Rectal smooth muscle tissue (tissue), 1 donor: ENCODE results near the gene TIMM13.
"Not testable (repeated sequence)": the region's sequence is repeated elsewhere in the genome, so short reads cannot be mapped to it uniquely, and the experiment has no call there.

Experiments
- H3K27ac ChIP-seq: one replicate; pipeline ENCODE4 v1.7.0; 2013; ENCODE audit warnings: low read depth, low read length, inconsistent platforms
- H3K27me3 ChIP-seq: one replicate; pipeline ENCODE4 v1.7.0; 2013; ENCODE audit warnings: low read length; ENCODE audit not compliant: control insufficient read depth, insufficient read depth
- H3K36me3 ChIP-seq: one replicate; pipeline ENCODE4 v1.7.0; 2013; ENCODE audit warnings: low read length; ENCODE audit not compliant: control insufficient read depth, insufficient read depth
- H3K4me1 ChIP-seq: one replicate; pipeline ENCODE4 v1.7.0; 2013; ENCODE audit warnings: low read length; ENCODE audit not compliant: control insufficient read depth, insufficient read depth
- H3K4me3 ChIP-seq: one replicate; pipeline ENCODE4 v1.7.0; 2013; ENCODE audit warnings: low read length
- H3K9ac ChIP-seq: one replicate; pipeline ENCODE4 v1.7.0; 2013; ENCODE audit warnings: low read length

The TIMM13 gene

GRCh38 chr19:2413629-2414028 lies 13.8 kb downstream of the TIMM13 start:
- no peaks in the 10 kb centered on the region for H3K4me1 ChIP-seq
- H3K27ac ChIP-seq, result no peak overlapping the region
- H3K27me3 ChIP-seq, result no peaks in the 10 kb centered on the region
- H3K36me3 ChIP-seq, result no peaks in the 10 kb centered on the region
- no peak overlapping the region for H3K9ac ChIP-seq
- H3K4me3 ChIP-seq, result no peak overlapping the region

GRCh38 chr19:2413159-2413558 lies 14.2 kb downstream of the TIMM13 start:
- no peak overlapping the region for H3K4me3 ChIP-seq
- no peaks in the 10 kb centered on the region for H3K36me3 ChIP-seq
- no peaks in the 10 kb centered on the region for H3K27me3 ChIP-seq
- H3K4me1 ChIP-seq, result no peaks in the 10 kb centered on the region
- H3K9ac ChIP-seq, result no peak overlapping the region
- H3K27ac ChIP-seq, result no peak overlapping the region

- no peaks in the 10 kb centered on the region for H3K27me3 ChIP-seq
- no peaks in the 10 kb centered on the region for H3K4me1 ChIP-seq
- no peaks in the 10 kb centered on the region for H3K36me3 ChIP-seq
- H3K27ac ChIP-seq, result no peak overlapping the region
- H3K9ac ChIP-seq, result no peak overlapping the region
- H3K4me3 ChIP-seq, result no peak overlapping the region
Measured at GRCh38 chr19:2412449-2412848, 14.9 kb downstream of the TIMM13 start.

GRCh38 chr19:2411709-2412108 lies 15.7 kb downstream of the TIMM13 start:
- Histone ChIP-seq H3K4me1 (no peaks in the 10 kb centered on the region), H3K9ac (no peak overlapping the region)

GRCh38 chr19:2410023-2410422 lies 17.4 kb downstream of the TIMM13 start:
- Histone ChIP-seq H3K9ac (no peak overlapping the region), H3K27me3 (no peaks in the 10 kb centered on the region), H3K4me3 (no peak overlapping the region), H3K4me1 (no peaks in the 10 kb centered on the region), H3K27ac (no peak overlapping the region), H3K36me3 (no peaks in the 10 kb centered on the region)

More at GRCh38 chr19:2411709-2412108, 15.7 kb downstream of the TIMM13 start:
- Histone ChIP-seq H3K27me3 (no peaks in the 10 kb centered on the region), H3K27ac (no peak overlapping the region), H3K36me3 (no peaks in the 10 kb centered on the region), H3K4me3 (no peak overlapping the region)

- Histone ChIP-seq H3K4me3 (no peak overlapping the region), H3K4me1 (no peaks in the 10 kb centered on the region), H3K9ac (no peak overlapping the region), H3K36me3 (no peaks in the 10 kb centered on the region), H3K27ac (no peak overlapping the region), H3K27me3 (no peaks in the 10 kb centered on the region)
Measured at GRCh38 chr19:2409352-2409912, 18.0 kb downstream of the TIMM13 start.

- Histone ChIP-seq H3K9ac (no peak overlapping the region), H3K4me1 (no peaks in the 10 kb centered on the region), H3K27me3 (no peaks in the 10 kb centered on the region), H3K4me3 (no peak overlapping the region), H3K36me3 (no peaks in the 10 kb centered on the region), H3K27ac (no peak overlapping the region)
Measured at GRCh38 chr19:2408247-2408646, 19.1 kb downstream of the TIMM13 start.

GRCh38 chr19:2399582-2399981 lies 27.8 kb downstream of the TIMM13 start:
- Histone ChIP-seq H3K27ac (no peak overlapping the region), H3K4me3 (no peak overlapping the region), H3K4me1 (no peaks in the 10 kb centered on the region), H3K27me3 (peaks cover 3% of the 10 kb centered on the region), H3K9ac (no peak overlapping the region), H3K36me3 (no peaks in the 10 kb centered on the region)

GRCh38 chr19:2398735-2399305 lies 28.6 kb downstream of the TIMM13 start:
- Histone ChIP-seq H3K9ac (no peak overlapping the region), H3K27ac (no peak overlapping the region), H3K27me3 (peaks cover 3% of the 10 kb centered on the region), H3K4me1 (no peaks in the 10 kb centered on the region), H3K36me3 (no peaks in the 10 kb centered on the region), H3K4me3 (no peak overlapping the region)

GRCh38 chr19:2397173-2397572 lies 30.2 kb downstream of the TIMM13 start:
- H3K4me1 ChIP-seq, H3K4me3 ChIP-seq, H3K27me3 ChIP-seq: not testable (repeated sequence)

GRCh38 chr19:2395293-2395829 lies 32.0 kb downstream of the TIMM13 start:
- not testable (repeated sequence) for H3K27me3 ChIP-seq, H3K36me3 ChIP-seq, H3K27ac ChIP-seq, H3K4me3 ChIP-seq, H3K4me1 ChIP-seq, H3K9ac ChIP-seq

More at GRCh38 chr19:2397173-2397572, 30.2 kb downstream of the TIMM13 start:
- H3K36me3 ChIP-seq, H3K27ac ChIP-seq, H3K9ac ChIP-seq: not testable (repeated sequence)

- Histone ChIP-seq H3K4me3 (peak overlapping the region; percentile 52), H3K4me1 (no peaks in the 10 kb centered on the region), H3K9ac (no peak overlapping the region), H3K27ac (no peak overlapping the region), H3K36me3 (no peaks in the 10 kb centered on the region), H3K27me3 (peaks cover 3% of the 10 kb centered on the region)
Measured at GRCh38 chr19:2394442-2395292, 32.7 kb downstream of the TIMM13 start.
